ENCODE data around the gene ADD2.

Gene ADD2

GRCh38 chr2:70702711-70703395, 65.1 kb downstream of the ADD2 start:
- no peak for DNase-seq (ENCODE audit: low spot score)

DNA sequence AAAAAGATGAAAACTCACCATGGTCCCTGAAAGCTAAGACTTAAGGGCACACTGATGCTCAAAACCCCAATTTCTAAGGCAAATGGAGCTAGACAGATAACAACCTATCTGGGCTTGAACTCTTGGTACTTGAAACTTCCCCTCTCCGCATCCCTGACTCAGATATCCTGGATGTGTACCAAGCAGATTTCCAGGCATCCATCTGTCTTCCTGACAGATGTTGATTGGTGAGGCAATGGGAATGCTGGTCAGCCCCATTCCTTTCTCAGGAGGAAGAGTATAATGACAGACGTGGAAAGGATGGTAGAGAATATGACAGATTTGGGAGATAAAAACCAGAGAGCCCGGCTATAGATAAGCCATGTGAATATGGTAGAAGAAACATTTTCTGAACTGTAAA, 69.2 kb downstream of the ADD2 start:
- no peak for DNase-seq (ENCODE audit: low spot score)

DNA sequence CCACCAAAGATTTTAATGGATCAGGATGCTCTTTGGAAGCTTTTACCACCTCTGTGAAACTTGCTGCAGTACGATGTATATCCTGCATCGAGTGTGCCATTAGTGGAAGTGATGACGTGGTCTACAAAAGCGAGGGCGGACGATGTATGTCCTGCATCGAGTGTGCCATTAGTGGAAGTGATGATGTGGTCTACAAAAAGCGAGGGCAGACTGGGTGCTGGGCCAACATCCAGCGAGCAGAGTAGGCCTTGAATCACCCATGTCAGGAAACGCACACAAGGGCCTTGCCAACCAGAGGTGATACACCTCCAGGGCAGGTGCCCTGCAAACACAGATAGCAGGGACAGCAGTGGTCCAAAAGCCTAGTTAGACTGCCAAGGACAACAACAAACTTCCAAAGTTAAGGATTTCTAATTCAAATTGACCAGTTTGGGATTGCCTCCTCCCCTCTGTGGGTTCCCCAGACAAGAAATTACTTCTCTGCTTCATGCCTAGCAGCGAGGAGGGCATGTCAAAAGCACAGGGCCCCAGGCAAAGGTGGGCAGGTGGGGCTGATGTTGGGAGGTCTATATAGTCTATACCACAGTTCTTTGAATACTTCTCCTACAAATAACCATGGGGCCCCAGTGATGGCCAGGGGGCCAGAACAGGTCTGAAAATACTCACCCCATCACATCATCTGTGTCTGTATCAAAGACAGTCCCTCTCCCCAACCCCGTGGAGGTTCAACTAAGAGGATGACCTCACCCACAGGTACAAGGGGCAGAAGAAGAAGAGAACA, 70.2 kb downstream of the ADD2 start:
- DNase-seq (ENCODE audit: low spot score), result no peak

DNA sequence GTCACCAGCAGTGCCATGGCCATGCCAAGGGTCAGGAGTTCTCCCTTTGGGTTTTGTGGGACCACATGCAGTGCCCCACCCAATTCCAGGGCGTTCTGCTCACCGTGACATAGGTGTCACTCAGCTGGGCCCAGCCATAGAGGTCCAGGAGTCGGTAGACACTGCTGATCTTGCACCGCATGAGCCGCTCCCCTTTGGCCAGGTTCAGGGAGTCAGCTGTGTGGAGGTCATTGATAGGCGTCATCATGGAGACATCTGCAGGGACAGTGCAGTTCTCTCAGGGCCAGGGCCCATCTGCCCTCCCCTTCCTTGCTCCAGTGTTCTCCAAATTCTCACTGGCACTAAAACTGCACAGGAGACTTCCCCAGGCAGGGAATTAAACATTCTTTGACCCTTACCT, 71.9 kb downstream of the ADD2 start:
- DNase-seq (ENCODE audit: low spot score), result no peak

DNA sequence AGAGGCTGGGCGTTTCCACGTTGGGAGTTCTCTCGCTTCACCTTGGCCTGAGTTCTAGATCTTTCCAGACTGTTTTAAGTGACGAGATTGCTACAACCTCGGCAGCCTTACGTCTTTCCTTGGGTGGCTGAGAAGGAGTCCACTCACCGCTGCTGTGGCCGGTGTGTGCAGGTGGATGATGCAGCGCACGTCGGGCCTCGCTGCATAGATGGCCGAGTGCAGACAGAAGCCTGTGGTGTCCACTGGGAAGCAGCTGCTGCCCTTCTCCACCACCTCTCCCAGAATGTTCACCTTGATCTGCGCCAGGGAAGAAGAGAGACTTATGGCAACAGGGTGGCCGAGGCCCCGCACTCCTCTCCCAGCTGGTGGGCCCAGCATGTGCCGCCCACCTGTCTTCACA, 75.7 kb downstream of the ADD2 start:
- DNase-seq (ENCODE audit: low spot score), result no peak

- DNase-seq (ENCODE audit: low spot score), result no peak
Observed at GRCh38 chr2:70691497-70692140, 76.4 kb downstream of the ADD2 start.

- DNase-seq (ENCODE audit: low spot score), result no peak
Observed at GRCh38 chr2:70690846-70691245, 77.2 kb downstream of the ADD2 start.

- no peak for DNase-seq (ENCODE audit: low spot score)
Observed at GRCh38 chr2:70688427-70688826, 79.6 kb downstream of the ADD2 start.

- no peak for DNase-seq (ENCODE audit: low spot score)
Observed at GRCh38 chr2:70687461-70687795, 80.6 kb downstream of the ADD2 start.

GRCh38 chr2:70686577-70687460, 81.2 kb downstream of the ADD2 start:
- no peak for DNase-seq (ENCODE audit: low spot score)

DNA sequence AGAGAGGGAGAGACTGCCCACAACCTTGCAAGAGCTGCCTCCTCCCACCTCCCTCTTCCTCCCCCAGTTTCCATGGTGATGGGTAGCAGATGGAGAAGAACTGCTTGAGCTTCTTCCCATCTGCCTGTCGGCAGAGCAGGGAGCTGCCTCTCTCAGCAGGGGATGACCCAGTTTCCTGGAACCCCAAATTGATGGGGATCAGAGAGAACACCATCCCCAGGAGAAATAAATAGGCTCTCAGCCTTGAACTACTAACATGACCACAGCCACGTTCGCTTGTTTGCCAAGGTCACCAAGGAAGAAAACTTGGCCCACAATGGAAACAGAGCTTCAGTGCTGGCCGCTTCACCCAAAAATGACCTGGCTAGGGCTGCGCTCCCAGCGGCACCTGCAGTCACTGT, 82.2 kb downstream of the ADD2 start:
- no peak for DNase-seq (ENCODE audit: low spot score)

DNA sequence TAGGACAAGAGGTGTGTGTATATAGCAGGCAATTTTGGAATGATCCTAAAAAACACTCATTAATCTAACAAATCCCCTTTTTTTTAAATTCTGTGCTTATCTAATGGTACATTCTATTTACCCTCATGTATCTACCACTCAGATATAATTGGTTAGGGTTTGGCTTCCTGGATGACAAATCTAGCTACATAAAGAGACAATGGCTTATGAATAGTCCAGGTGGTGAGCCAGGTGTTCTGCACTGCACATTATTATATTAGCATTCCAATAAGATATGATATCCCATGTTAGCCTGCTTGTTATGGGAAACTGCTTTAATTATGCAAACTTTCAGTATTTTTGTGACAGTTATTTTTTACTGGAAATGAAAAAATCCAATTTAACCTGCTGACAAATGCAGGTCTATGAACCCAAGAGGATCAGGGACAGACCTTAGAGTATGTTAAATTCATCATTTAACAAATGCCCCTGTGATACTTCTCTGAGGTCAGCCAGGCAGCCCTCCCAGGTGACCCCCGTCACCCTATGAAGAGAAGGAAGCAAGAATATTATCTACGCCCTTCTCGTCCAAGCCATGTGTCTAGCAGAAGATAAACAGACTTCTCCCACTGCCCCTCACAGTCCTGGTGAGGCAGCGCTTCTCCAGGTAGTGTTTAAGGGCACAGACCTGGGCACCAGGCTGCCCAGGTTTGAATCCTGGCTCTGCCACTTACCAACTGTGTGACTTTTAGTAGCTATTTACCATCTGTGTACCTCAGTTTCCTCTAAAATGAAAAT, 83.0 kb downstream of the ADD2 start:
- DNase-seq (ENCODE audit: low spot score), result no peak

DNA sequence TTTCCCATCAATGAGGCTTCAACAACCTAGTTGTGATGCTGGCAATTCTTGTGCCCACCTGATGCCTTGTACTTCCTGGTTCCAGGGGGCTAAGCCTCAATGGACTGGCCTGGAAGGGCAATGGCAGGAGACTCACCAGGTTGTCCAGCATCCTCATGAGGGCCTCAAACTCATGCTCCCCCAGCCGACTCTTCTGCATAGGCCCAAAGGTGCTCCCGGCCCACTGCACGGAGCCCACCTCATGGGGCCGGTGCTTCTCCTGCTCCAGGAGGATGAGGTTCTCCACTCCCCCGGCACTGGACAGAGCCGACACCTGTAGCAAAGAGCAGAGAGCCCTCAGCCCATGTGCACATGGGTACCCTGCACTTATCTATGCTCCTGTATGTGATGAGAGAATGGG, 84.5 kb downstream of the ADD2 start:
- DNase-seq (ENCODE audit: low spot score), result no peak

GRCh38 chr2:70680735-70681134, 87.3 kb downstream of the ADD2 start:
- DNase-seq (ENCODE audit: low spot score), result no peak

DNA sequence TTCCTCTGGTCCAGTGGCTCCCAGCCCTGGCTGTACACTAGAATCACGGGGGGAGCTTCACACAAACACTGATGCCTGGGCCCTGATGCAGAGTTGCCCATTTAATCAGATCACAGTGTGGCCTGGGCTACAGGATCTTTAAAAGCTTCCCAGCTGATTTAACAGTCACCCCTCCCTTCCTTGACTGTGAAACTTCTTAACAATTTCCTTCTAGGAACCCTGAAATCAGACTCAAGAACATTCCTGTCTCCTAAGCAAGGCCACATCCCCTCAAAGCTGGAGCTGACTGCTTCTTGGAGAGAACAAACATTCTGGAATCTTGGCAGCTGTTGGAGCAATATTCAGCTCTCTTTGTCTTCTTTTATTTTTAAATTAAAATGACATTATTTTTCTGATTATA, 88.7 kb downstream of the ADD2 start:
- no peak for DNase-seq (ENCODE audit: low spot score)

DNA sequence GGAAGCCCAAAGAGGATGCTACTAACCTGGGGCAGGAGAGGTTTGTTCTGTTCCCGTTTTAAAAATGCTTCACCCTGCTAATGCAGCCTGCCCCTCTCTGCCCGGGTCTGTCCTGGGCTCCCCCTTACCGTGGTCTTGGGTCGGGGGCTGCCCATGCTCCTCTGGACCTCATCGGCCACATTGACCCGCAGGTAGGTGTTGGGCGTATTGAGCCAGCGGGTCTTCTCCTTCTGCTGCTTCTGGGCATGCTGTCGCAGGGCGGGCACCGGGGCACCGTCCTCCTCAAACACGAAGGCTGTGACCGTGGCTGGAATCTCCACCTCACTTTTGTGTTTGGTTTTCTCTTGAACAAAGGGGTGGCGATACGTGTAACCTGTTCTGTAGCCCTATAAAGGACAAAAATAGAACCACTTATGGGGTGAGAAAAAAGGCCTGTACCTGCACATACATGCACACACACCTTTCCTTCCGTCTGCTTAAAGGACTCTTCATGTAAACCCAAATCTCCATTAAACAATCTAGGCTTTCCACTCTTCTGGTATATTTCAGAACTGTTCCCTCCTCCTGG, 89.3 kb downstream of the ADD2 start:
- no peak for DNase-seq (ENCODE audit: low spot score)

GRCh38 chr2:70676301-70677035, 91.5 kb downstream of the ADD2 start:
- no peak for DNase-seq (ENCODE audit: low spot score)

GRCh38 chr2:70675862-70676261, 92.1 kb downstream of the ADD2 start:
- DNase-seq (ENCODE audit: low spot score), result no peak

- no peak for DNase-seq (ENCODE audit: low spot score)
Observed at GRCh38 chr2:70674636-70675430, 93.2 kb downstream of the ADD2 start.
